CD4-positive, alpha-beta T cell treated with Interleukin-4 for 1 hour (primary cell): ENCODE measurements around the gene LRRC47.

Source experiments
- DNase-seq, 2 donors: peaks; one replicate each; pipeline ENCODE4 v3.0.0-alpha.2; 2020 to 2022

LRRC47 gene

GRCh38 chr1:3796215-3797061 is at the start of gene LRRC47:
Gene LRRC47, minus strand, starts transcription at chr1:3796498. Its CDS starts 22 bp downstream, at chr1:3796476.
- peak; percentile 93 to 94 for DNase-seq

DNA sequence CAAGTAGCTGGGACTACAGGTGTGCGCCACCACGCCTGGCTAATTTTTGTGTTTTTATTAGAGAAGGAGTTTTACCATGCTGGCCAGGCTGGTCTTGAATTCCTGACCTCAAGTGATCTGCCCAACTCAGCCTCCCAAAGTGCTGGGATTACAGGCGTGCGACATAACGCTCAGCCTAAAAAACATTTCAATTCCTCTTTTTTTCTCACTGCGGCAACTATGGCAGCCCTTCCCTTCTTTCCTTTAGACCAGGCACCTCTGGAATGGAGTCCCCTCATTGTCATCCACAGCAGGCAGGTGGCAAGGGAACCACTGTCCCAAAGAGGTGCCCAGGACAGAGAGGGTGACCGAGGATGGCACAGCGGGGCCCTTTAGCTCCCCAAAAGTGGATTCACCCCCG is 46.6 kb upstream of the LRRC47 start:
- DNase-seq = no peak

DNA sequence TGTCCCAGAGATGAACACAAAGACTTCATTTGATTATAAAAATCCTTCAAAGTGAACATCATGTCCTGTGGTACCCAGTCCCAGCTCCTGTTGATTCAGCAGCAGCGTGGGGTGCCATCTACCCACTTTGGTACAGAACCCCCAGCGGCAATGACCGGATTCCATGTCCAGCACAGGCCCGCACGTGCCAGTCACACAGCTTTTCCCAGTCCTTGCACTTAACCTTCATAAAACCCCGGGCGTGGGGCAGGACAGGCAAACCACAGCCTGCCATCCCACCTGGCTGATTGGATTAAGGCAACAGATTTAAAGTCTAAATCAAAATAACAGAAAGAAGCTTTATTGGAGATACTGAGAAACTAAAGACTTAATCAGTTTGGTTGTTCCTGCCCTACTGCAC is 45.2 kb upstream of the LRRC47 start:
- DNase-seq = no peak

DNA sequence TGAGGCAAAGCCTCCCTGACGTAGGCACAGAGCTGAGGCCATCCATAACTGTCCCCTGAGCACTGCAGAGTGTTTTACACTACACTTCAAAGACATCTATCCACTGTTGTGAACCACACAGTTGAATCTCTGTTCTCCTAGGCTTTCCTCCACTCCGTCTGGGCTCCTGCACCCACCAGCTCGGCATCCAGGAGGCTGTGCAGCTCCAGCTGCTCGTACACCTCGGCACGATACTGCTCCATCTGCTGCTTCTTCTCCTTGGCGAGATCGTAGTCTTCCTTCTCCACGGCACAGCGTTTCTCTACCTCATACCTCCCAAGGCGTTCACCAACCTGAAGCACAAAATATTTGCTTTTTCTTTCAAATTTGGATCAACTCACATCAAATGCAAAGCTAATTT is 42.5 kb upstream of the LRRC47 start:
- DNase-seq = no peak

DNA sequence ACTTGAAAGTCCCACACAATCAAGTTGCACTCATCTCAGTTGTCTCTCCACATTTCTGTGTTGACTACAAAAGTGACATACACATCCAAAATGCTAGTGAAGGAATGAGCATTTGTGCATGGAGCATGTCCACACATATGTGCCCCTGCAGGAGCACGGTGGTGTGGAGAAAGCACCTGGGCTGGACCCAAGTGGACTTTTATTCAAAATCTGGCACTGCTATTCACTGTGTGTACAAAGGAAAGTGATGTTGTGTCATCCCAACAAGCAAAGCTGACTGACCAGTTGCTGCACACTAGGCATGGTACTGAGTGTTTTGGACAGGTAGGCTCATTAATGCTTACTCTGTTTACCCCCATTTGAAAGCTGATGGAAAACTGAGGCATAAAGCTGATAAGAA is 41.4 kb upstream of the LRRC47 start:
- no peak for DNase-seq

GRCh38 chr1:3837200-3837599 is 40.9 kb upstream of the LRRC47 start:
- no peak for DNase-seq

DNA sequence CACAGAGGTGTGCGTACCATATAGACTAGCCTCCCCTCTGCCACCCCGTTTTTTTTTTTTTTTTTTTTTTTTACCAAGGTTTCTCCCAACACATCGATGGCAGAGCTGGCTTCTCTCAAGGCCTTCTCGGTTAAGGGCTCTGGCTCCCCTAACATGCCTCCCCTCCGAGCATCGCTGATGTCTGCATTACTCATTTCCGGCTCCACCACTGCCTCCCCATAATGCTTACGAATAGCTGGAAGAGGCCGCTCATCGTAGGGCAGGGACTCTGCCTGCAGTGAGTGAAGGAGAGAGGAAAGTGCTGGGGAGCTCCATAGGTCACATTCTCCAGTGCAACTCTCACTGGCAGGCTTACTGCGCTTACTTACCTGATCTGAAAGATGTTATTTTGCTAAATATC is 40.1 kb upstream of the LRRC47 start:
- no peak for DNase-seq

DNA sequence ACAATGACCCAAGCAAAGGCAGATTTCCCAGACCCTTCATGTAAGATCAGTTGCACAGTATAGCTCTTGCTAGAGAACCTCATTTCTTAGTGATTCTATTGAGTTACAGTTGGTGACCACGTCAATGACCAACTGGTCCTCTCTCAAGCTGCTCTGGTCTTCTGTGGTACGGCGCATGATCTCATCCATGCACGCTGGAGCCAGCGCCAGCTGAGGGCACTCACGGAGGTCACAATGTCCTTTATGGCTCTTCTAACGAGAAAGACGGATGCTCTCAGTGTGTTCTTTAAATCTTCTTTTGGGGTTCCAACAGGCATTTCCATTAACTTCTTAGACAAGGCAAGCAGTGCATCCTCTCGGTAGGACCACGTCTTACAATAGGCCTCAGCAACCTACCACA is 38.4 kb upstream of the LRRC47 start:
- no peak for DNase-seq

DNA sequence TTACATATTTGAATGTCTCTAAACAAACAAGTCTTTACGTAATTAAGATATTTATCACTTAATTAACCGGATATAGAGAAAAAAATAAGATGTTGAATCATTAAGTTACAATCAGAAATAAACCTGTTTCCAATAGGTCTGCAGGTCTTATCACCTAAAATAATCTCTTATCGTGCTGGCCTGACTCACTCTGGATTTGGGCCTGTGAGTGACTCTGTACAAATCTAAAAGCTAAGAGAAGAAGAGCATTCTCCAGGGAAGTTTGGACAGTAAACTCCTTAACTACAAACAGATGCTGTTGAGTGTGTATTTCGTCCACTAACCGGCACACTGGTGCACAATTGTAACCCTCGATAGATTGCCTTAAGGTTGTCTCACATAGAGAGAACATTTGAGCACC is 35.4 kb upstream of the LRRC47 start:
- no peak for DNase-seq

DNA sequence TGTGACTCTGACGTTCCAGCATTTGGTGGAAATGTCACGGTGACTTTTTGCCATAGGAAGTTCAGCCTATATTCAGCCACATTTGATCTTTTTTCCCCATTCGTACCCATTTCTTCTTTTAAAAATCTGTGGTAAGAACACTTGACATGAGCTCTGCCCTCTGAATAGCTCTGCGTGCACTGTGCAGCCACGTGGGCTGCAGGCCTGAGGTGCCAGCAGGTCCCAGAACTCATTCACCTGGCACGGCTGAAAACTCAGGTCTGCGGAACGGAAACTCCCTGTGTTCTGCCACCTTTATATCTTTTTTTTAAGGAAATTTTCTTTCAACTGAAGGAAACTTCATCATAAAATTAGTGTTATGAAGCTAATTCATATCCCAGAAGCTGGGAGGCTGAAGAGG is 32.1 kb upstream of the LRRC47 start:
- no peak for DNase-seq

DNA sequence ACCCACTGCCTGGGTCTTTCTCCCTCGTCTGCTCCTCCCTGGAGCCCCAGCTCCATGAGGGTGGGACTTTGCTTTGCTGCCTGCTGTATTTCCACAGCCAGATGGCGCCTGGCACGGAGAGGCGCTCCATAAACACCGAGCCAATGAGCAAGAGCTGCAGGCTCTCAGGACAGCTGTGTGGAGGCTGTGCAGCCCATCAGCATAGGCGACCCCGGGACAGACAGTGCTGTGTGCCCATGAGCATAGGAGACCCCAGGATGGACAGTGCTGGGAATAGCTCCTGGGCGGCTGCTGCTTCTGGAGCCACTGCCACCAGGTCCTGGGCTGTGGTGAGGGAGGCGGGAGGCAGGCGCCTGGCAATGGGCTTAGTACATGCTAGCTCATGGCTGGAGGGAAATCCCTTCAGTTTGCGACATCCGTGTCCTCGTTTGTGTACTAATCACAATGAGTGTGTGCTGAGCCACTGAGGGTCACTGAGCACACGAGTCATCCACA is 31.6 kb upstream of the LRRC47 start:
- no peak for DNase-seq

DNA sequence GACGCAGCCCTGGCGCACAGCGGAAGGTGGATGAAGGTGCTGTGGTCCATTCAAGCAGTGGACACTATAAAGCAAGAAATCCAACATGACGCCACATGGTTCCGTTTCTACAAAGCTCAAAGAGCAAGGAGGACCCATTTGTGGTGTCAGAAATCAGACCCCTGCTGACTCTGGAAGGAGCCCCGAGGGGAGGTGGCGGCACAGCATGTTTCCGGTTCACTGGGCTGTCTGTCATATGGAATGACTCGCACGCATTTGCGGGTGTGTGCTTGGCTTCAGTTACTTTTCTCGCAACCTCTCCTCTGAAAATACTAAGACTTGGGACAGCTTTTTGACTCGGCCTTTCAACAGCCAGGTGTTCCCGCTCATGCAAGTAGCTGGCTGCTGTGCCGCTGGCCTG is 29.1 kb upstream of the LRRC47 start:
- no peak for DNase-seq

- no peak for DNase-seq
These were observed 28.4 kb upstream of the LRRC47 start for GRCh38 chr1:3824650-3825049.

DNA sequence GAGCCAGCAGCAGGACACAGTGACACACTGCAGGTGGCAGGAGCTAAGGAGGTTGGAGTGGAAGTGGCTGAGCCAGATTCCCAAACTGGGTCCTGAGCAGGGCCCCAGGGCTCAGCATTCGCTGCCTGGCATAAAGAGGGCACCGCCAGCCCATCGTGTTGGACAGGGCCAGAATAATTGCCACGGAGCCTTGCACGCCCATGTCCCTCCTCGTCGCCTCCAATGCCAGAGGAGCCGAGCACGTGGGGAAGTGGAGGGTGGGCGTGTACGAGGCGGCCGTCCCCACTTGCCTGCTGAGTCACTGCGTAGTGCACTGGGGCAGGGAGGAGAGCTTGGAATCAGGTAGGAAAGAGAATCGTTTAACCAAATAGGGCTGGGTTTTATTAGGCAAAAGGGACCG is 26.1 kb upstream of the LRRC47 start:
- DNase-seq = no peak

DNA sequence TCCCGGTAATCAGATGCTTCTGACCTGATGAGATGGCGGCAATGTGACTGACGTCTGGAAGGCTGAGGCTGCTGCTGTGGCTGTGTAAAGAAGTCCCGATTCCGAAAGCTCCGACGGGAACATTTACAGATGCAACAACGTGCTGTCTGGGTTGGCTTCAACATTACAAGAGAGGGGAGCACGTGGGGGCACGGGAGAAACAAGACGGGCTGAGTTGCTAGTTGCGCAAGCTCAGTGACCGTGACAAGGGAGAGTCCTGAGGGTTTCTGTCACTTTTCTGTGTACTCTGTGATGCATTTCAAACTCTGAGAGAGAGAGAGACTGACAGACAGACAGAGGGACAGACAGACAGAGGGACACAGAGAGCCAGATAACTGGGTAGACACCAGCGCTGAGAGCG is 25.6 kb upstream of the LRRC47 start:
- no peak for DNase-seq

DNA sequence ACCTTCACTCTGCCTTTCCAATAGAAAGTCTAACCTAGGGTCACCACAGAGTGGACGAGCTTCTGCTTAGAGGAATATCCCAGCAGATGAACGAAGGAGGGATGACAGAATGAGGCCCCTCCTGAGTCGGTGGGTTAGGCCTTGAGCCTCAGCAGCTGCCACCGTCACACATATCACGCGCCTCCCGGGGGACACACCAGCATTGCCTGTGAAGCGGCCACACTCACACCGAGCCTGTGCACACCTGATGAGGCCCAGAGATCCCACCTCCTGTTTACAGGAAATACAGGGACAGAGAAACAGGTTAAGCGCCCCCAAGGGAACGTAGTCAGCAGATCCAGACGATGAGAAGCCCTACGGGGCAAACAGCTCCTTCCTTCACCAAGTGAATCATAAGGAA is 25.1 kb upstream of the LRRC47 start:
- DNase-seq = no peak

DNA sequence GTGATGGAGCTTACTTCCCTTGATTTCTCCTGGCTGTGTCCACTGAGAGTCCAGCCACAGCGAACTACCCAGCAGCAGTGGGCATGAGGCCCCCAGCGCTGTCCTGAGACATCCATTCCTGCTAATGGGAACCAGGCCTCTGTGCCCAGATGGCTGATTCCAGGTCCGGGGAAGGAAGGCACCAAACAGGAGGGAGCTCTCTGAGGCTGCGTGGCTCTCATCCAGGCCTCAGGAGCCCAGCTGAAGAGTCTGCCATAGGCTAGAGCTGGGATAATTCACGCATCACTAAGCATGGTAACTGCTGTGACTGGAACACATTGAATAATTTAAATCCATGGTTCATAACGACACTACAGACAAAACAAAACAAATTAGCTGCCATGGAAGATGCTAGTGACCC is 24.7 kb upstream of the LRRC47 start:
- DNase-seq = no peak

GRCh38 chr1:3820316-3820715 is 24.0 kb upstream of the LRRC47 start:
- DNase-seq = no peak

DNA sequence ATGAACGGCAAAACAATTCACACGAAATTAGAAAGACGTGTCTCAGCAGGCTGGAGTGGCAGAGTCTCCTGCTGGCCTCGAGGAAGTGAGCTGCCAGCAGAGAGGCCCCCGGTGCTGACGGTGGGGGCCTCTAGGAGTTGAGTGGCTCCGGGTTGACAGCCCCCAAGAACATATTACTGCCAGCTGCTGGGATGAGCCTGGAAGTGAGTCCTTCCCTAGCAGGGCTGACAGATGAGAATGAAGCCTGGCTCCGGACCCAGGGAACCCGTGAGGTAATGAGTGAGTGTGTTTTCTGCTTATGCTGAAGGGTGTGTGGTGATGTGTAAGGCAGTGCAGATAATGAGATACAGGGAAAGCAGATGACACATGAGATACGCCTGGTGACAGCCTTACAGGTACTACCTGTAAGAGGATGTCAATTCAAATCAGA is 23.5 kb upstream of the LRRC47 start:
- no peak for DNase-seq

DNA sequence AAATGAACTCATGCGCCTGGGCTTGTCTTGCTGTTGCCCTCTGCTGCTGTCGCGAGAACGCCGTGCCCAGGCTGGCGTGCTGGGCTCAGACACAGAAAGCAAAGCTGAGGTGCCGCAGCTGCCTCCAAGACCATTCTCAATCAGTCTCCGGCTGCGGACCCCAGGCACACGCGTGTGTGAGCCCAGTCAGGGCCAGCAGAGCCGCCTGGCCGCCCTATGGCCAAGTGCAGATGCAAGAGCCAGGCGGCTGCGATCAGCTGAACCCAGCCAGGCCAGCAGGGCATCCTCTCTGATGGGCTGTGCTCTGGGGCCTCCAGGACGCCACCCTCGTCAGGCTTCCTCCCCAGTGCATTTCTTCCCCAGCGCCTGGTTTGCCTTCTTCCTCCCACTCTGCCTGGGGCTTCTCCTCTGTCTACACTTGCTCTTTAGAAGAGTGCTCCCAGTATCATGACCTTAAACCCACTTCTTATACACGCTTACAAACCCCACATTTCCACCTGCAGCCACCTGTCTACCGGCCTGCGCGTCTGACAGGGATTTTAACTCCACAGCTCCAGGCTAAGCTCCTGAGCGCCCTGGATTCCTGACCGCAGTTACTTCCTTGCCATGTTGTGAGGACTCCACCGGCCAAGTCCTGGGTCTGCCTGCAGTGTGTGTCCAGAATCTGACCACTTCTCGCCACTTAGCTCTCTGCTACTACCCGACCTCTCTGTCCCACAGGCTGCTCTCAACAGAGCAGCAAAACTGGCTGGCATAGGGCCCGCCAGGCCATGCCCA is 21.7 kb upstream of the LRRC47 start:
- no peak for DNase-seq

DNA sequence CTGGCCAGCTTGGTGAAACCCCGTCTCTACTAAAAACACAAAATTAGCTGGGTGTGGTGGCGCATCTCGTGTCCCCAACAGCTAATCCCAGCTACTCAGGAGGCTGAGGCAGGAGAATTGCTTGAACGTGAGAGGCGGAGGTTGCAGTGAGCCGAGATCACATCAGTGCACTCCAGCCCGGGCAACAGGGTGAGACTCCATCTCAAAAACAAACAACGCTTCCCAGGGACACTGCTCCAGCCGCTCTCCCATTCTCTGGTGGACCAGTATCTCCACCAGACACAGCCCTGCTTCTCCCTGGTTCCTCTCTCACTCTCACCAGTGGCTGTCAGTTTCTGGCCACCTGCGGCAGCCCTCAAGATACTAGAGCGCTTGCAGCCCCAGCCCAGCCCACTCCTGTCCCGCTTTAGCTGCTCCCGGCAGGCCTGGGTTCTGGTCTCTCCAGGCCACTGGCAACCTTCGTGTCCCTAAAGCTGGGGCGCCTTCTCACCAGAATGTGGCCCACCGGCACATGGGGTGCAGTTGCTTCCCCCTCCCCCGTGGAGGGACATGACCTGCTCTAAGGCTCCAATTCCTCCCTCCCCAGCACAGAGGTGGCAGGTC is 20.9 kb upstream of the LRRC47 start:
- no peak for DNase-seq

GRCh38 chr1:3816331-3817137 is 20.2 kb upstream of the LRRC47 start:
- no peak for DNase-seq
